Nephron progenitor cell (in vitro differentiated cells): ENCODE measurements around the gene ZSCAN16.
"Not testable (repeated sequence)": the region's sequence is repeated elsewhere in the genome, so short reads cannot be mapped to it uniquely, and the experiment has no call there.

Experiments used
- DNase-seq: peaks from one replicate; pipeline ENCODE4 v3.0.0; 2021
- H3K27ac Mint-ChIP-seq: 2 replicates; pipeline ENCODE4 v1.8.0; 2021; ENCODE audit warnings: mild to moderate bottlenecking, moderate library complexity, mixed read lengths
- H3K27me3 Mint-ChIP-seq: 2 replicates; pipeline ENCODE4 v1.8.0; 2021; ENCODE audit warnings: mild to moderate bottlenecking, low read depth, mixed read lengths; ENCODE audit not compliant: poor library complexity
- H3K36me3 Mint-ChIP-seq: 2 replicates; pipeline ENCODE4 v1.8.0; 2021; ENCODE audit warnings: low read depth, mixed read lengths
- H3K4me1 Mint-ChIP-seq: 2 replicates; pipeline ENCODE4 v1.8.0; 2021; ENCODE audit warnings: mixed read lengths
- H3K4me3 Mint-ChIP-seq: 2 replicates; pipeline ENCODE4 v1.8.0; 2021; ENCODE audit warnings: mild to moderate bottlenecking, moderate library complexity, mixed read lengths
- H3K9me3 Mint-ChIP-seq: 2 replicates; pipeline ENCODE4 v1.8.0; 2021; ENCODE audit warnings: mild to moderate bottlenecking, moderate library complexity, mixed read lengths
- TF ChIP-seq, protein P1 (sequence below): fragments of 200-600 bp; sonication (generic); IDR thresholded peaks from 2 replicates; pipeline ENCODE4 v1.5.0; 2021; ENCODE audit warnings: antibody characterized with exemption

Gene ZSCAN16

DNA sequence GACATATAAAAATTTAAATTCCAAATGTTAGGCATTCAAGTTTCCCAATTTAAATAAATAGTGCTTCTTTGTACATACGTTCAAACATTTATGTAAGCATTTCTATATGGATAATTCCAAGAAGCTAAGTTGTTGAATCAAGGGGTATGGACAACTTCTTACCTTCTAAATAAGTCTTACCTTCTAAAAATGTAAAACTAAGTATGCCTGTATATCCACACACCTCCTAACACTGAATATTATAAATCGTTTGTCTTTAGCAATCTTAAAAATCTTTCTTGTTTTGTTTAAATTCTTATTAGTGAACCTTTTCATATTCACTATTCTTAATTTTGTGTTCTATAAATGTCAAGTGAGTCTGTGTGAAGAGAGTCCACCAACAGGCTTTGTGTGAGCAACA lies 2.5 kb upstream of the ZSCAN16 start:
- DNase-seq: no peak
- no peak overlapping the region for H3K27ac Mint-ChIP-seq
- TF ChIP-seq, protein P1, sequence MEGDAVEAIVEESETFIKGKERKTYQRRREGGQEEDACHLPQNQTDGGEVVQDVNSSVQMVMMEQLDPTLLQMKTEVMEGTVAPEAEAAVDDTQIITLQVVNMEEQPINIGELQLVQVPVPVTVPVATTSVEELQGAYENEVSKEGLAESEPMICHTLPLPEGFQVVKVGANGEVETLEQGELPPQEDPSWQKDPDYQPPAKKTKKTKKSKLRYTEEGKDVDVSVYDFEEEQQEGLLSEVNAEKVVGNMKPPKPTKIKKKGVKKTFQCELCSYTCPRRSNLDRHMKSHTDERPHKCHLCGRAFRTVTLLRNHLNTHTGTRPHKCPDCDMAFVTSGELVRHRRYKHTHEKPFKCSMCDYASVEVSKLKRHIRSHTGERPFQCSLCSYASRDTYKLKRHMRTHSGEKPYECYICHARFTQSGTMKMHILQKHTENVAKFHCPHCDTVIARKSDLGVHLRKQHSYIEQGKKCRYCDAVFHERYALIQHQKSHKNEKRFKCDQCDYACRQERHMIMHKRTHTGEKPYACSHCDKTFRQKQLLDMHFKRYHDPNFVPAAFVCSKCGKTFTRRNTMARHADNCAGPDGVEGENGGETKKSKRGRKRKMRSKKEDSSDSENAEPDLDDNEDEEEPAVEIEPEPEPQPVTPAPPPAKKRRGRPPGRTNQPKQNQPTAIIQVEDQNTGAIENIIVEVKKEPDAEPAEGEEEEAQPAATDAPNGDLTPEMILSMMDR: no peak

DNA sequence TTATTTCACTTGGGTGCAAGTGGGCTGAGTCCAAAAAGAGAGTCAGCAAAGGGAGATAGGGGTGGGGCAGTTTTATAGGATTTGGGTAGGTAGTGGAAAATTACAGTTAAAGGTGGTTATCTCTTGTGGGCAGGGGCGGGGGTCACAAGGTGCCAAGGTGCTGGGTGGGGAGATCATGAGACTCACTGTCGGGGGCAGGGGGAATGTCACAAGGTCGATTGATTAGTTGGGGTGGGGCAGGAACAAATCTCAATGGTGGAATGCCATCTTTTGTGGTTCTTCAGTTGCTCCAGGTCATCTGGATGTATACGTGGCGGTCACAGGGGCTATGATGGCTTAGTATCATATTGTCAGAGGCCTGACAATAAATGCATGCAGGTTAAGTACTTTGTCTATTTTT lies 2.1 kb upstream of the ZSCAN16 start:
- H3K27me3 Mint-ChIP-seq, H3K9me3 Mint-ChIP-seq: not testable (repeated sequence)

More for the DNA sequence above, 2.5 kb upstream of the ZSCAN16 start:
- no peak overlapping the region for H3K4me3 Mint-ChIP-seq
- H3K9me3 Mint-ChIP-seq: no peaks in the 10 kb centered on the region
- peaks cover 50% of the 10 kb centered on the region for H3K36me3 Mint-ChIP-seq
- H3K27me3 Mint-ChIP-seq: no peaks in the 10 kb centered on the region
- peaks cover 24% of the 10 kb centered on the region for H3K4me1 Mint-ChIP-seq

DNA sequence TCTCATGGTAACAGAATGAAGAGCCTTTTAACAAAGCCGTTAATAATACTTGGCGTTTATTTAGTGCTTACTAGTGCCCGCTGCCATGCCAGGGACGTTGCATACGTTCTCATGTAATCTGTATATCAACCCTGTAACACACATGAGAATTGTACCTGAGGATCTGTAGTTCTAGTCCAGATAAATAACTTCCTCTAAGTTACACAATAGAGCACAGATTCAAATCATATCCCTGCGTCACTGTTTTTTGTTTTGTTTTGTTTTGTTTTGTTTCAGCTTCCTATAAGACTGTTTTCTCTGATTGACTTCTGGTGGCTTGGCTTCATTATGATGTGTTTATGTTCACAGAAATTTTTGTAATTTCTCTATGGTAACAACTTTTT lies 553 bp downstream of the ZSCAN16 start:
- Mint-ChIP-seq H3K27ac (peak overlapping the region; percentile 73), H3K27me3 (no peaks in the 10 kb centered on the region), H3K36me3 (peaks cover 44% of the 10 kb centered on the region), H3K4me1 (peaks cover 24% of the 10 kb centered on the region), H3K9me3 (no peaks in the 10 kb centered on the region), H3K4me3 (peak overlapping the region; percentile 95)
- DNase-seq: no peak
- TF ChIP-seq, protein P1: no peak

More for the DNA sequence above, 2.1 kb upstream of the ZSCAN16 start:
- not testable (repeated sequence) for DNase-seq, H3K27ac Mint-ChIP-seq, H3K4me3 Mint-ChIP-seq
- H3K36me3 Mint-ChIP-seq: peaks cover 47% of the 10 kb centered on the region
- peaks cover 24% of the 10 kb centered on the region for H3K4me1 Mint-ChIP-seq

DNA sequence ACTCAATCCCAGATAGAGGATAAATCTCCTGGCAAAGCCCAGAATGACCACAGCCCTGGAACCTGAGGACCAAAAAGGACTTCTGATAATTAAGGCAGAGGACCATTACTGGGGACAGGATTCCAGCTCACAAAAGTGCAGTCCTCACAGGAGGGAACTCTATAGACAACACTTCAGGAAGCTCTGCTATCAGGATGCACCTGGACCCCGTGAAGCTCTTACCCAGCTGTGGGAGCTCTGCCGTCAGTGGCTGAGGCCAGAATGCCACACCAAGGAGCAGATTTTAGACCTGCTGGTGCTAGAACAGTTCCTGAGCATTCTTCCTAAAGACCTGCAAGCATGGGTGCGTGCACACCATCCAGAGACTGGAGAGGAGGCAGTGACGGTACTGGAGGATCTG lies 992 bp downstream of the ZSCAN16 start:
- Mint-ChIP-seq H3K4me3 (peak overlapping the region; percentile 95), H3K27ac (peak overlapping the region; percentile 1), H3K9me3 (no peaks in the 10 kb centered on the region), H3K27me3 (no peaks in the 10 kb centered on the region), H3K4me1 (peaks cover 24% of the 10 kb centered on the region), H3K36me3 (peaks cover 42% of the 10 kb centered on the region)
- TF ChIP-seq, protein P1: no peak
- no peak for DNase-seq

DNA sequence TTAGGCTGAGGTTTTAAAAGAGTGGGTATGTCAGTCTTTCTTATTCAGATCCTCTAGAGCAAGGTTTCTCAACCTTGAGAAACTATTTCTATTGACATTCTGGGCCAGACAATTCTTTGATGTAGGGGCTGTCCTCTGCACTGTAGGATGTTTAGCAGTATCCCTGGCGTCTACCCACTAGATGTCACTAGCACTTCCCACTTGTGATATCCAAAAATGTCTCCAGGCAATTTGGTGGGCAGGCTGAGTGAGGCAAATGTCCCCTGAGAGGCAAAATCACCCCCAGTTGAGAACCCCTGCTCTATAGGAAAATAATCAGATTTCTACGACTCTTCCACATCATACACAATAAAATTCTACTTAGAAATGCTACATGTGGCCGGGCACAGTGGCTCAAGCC lies 9.6 kb downstream of the ZSCAN16 start:
- no peaks in the 10 kb centered on the region for H3K9me3 Mint-ChIP-seq
- TF ChIP-seq, protein P1: peak; percentile 21
- DNase-seq: no peak
- H3K36me3 Mint-ChIP-seq: peaks cover 28% of the 10 kb centered on the region
- peak overlapping the region; percentile 44 for H3K4me3 Mint-ChIP-seq
- peak overlapping the region; percentile 60 for H3K27ac Mint-ChIP-seq
- H3K4me1 Mint-ChIP-seq: peaks cover 52% of the 10 kb centered on the region
- H3K27me3 Mint-ChIP-seq: no peaks in the 10 kb centered on the region

DNA sequence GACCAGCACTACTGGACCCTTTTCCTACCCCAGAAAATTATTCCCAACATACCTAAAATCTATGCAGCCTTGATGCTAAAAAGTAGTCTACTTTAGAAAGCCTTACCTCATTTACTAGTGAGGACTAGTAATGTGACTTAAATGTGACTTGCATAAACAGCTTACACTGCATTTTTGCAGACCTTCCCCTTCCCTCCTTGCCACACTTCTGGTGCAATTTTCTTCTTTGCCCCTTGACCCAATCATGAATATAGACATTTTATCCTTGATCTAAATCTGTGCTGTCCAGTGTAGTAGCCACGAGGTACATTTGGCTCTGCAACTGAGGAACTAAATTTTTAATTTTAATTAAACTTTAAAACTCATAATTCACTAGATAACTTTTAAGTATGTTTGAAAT lies 10.3 kb downstream of the ZSCAN16 start:
- peaks cover 52% of the 10 kb centered on the region for H3K4me1 Mint-ChIP-seq
- peaks cover 21% of the 10 kb centered on the region for H3K36me3 Mint-ChIP-seq
- H3K27me3 Mint-ChIP-seq: no peaks in the 10 kb centered on the region
- H3K27ac Mint-ChIP-seq: peak overlapping the region; percentile 12
- no peaks in the 10 kb centered on the region for H3K9me3 Mint-ChIP-seq
- TF ChIP-seq, protein P1: no peak
- peak overlapping the region; percentile 44 for H3K4me3 Mint-ChIP-seq
- no peak for DNase-seq
